Fibroblast of lung (primary cell): ENCODE data around the gene TICAM2.

Experiments used
- EZH2 ChIP-seq: IDR thresholded peaks from 2 replicates; pipeline ENCODE4 v1.5.1; 2012; ENCODE audit warnings: low read length, control low read depth, mild to moderate bottlenecking; ENCODE audit errors: missing control alignments
- TF ChIP-seq, protein P1 (sequence below), 2 donors: IDR thresholded peaks in 1 of 2; conservative IDR thresholded peaks in 1 of 2; 1 replicate in 1 of 2; 2 replicates in 1 of 2; pipeline ENCODE4 v1.5.1; 2011 to 2012; ENCODE audit warnings: low read length in 2 of 2, control low read depth in 1 of 2, inconsistent platforms in 1 of 2, low read depth in 1 of 2, mild to moderate bottlenecking in 1 of 2

DNA sequence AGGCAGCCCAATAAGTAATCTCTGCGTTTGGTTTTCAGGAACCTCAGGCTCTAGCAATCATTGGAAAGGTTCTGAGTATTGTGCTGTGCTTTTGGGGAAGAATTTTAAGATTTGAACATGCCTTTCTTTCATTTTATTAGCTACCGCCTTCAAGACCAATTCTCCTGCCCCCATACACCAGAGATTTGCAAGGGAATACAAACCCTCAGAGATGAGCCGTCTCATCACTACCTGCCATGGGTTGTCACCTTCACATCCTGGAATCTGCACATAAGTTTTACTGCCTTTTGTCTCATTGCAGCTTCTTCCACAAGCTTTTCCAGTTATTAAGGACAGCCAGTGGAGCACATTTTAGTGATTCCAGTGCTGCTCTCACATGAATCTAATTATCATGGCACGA is 35.2 kb upstream of the TICAM2 start:
- TF ChIP-seq, protein P1, sequence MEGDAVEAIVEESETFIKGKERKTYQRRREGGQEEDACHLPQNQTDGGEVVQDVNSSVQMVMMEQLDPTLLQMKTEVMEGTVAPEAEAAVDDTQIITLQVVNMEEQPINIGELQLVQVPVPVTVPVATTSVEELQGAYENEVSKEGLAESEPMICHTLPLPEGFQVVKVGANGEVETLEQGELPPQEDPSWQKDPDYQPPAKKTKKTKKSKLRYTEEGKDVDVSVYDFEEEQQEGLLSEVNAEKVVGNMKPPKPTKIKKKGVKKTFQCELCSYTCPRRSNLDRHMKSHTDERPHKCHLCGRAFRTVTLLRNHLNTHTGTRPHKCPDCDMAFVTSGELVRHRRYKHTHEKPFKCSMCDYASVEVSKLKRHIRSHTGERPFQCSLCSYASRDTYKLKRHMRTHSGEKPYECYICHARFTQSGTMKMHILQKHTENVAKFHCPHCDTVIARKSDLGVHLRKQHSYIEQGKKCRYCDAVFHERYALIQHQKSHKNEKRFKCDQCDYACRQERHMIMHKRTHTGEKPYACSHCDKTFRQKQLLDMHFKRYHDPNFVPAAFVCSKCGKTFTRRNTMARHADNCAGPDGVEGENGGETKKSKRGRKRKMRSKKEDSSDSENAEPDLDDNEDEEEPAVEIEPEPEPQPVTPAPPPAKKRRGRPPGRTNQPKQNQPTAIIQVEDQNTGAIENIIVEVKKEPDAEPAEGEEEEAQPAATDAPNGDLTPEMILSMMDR (conservative IDR thresholded peaks at IDR 0.05 in 1 of 2, IDR thresholded peaks at IDR 0.05 in 1 of 2; ENCODE audit: low read depth in 1 of 2, low read length in 2 of 2), result no peak
- TF ChIP-seq EZH2, result no peak
